A549 (cell line): ENCODE measurements around the gene UBE2L5. TPM values are rescaled to one million over a fixed set of nuclear protein-coding genes. Genes with fewer than 3 reads are reported as not detected.
"Not testable (repeated sequence)": the region's sequence is repeated elsewhere in the genome, so short reads cannot be mapped to it uniquely, and the experiment has no call there.

Experiments
- ATAC-seq, 2 experiments: fragments of 200-7000 bp in 1 of 2; fragments of >200 bp in 1 of 2; cut with Nextera tagmentation in 1 of 2; cut with Tn5 transposase in 1 of 2; 3 replicates each; pipeline versions ENCODE4 v1.8.0 to v1.9.1; 2018 to 2020; ENCODE audit warnings: mild to moderate bottlenecking in 1 of 2, moderate library complexity in 1 of 2
- CTCF ChIA-PET: fragments of 300-600 bp; sonication (Branson Sonifier 250); formaldehyde crosslinking; extraction: SDS; loops from one replicate; lab custom pipeline; 2021; ENCODE audit warnings: antibody characterized with exemption, inconsistent platforms; lab: Yijun Ruan, JAX
- POLR2A ChIA-PET: fragments of 350-600 bp; formaldehyde crosslinking; extraction: SDS; loops from one replicate; lab custom pipeline; 2021; ENCODE audit warnings: antibody characterized with exemption, inconsistent platforms; lab: Yijun Ruan, JAX
- DNase-seq, 2 experiments: peaks; one replicate each; pipeline versions ENCODE4 v3.0.0 to v3.0.0-alpha.2; 2011 to 2016; ENCODE audit warnings: low read depth in 1 of 2, low spot score in 1 of 2
- FAIRE-seq: peaks from 2 replicates; lab custom pipeline; 2011; peaks lifted over from hg19 to GRCh38; lab: Jason Lieb, UNC
- H3K27ac ChIP-seq, 2 experiments: fragments of >200 bp; sonication (Bioruptor Twin); formaldehyde crosslinking; 3 replicates each; pipeline ENCODE4 v1.5.1; 2016 to 2017
- H3K4me1 ChIP-seq: fragments of >200 bp; sonication (Bioruptor Twin); formaldehyde crosslinking; 3 replicates; pipeline ENCODE4 v1.6.1; 2016
- H3K4me2 ChIP-seq: fragments of >200 bp; sonication (Bioruptor Twin); formaldehyde crosslinking; 3 replicates; pipeline ENCODE4 v1.6.1; 2016
- H3K4me3 ChIP-seq: fragments of >200 bp; sonication (Bioruptor Twin); formaldehyde crosslinking; 3 replicates; pipeline ENCODE4 v1.5.1; 2016
- H3K9me3 ChIP-seq: fragments of >200 bp; sonication (Bioruptor Twin); formaldehyde crosslinking; 3 replicates; pipeline ENCODE4 v1.6.1; 2016
- CBX2 ChIP-seq: fragments of 200-600 bp; sonication (generic); IDR thresholded peaks from 2 replicates; pipeline ENCODE4 v1.6.1; 2016; ENCODE audit warnings: low read depth, mild to moderate bottlenecking, borderline replicate concordance
- CEBPB ChIP-seq, 2 experiments: fragments of >200 bp in 1 of 2; sonication (Bioruptor Twin) in 1 of 2; formaldehyde crosslinking in 1 of 2; IDR thresholded peaks; 2 replicates each; pipeline ENCODE4 v1.6.1; 2012 to 2016
- CHD4 ChIP-seq: fragments of 200-600 bp; sonication (generic); IDR thresholded peaks from 2 replicates; pipeline ENCODE4 v1.6.1; 2016; ENCODE audit warnings: antibody characterized with exemption, mild to moderate bottlenecking, borderline replicate concordance
- EP300 ChIP-seq, 2 experiments: fragments of >200 bp; sonication (Bioruptor Twin); formaldehyde crosslinking; IDR thresholded peaks; 2 replicates in 1 of 2; 3 replicates in 1 of 2; pipeline ENCODE4 v1.6.1; 2016 to 2017
- FOSB ChIP-seq: fragments of 250-450 bp; sonication (Bioruptor Pico); IDR thresholded peaks from 2 replicates; pipeline ENCODE4 v1.5.0; 2020; ENCODE audit warnings: mild to moderate bottlenecking, moderate library complexity
- FOSL2 ChIP-seq, 2 experiments: fragments of 450-650 bp in 1 of 2; fragments of >200 bp in 1 of 2; sonication (Bioruptor Twin) in 1 of 2; formaldehyde crosslinking; IDR thresholded peaks; 2 replicates each; pipeline versions ENCODE4 v1.5.0 to v1.6.1; 2016 to 2020; ENCODE audit warnings: mild to moderate bottlenecking in 1 of 2, moderate library complexity in 1 of 2
- GATA3 ChIP-seq: IDR thresholded peaks from 2 replicates; pipeline ENCODE4 v1.6.1; 2012; ENCODE audit warnings: borderline replicate concordance
- HOXB13 ChIP-seq: fragments of 250-450 bp; sonication (Bioruptor Pico); IDR thresholded peaks from 2 replicates; pipeline ENCODE4 v1.5.0; 2020; ENCODE audit warnings: low read depth, mild to moderate bottlenecking, moderate library complexity
- JUNB ChIP-seq: fragments of >200 bp; sonication (Bioruptor Twin); formaldehyde crosslinking; IDR thresholded peaks from 2 replicates; pipeline ENCODE4 v1.6.1; 2016
- MAFK ChIP-seq: fragments of 450-650 bp; IDR thresholded peaks from 2 replicates; pipeline ENCODE4 v1.6.1; 2014; ENCODE audit not compliant: partially characterized antibody
- POLR2AphosphoS2 ChIP-seq: conservative IDR thresholded peaks from 2 replicates; pipeline ENCODE4 v1.6.1; 2012; ENCODE audit warnings: low read length, improper control_type of control experiment, inconsistent platforms
- RAD21 ChIP-seq, 2 experiments: fragments of >200 bp in 1 of 2; sonication (Bioruptor Twin) in 1 of 2; formaldehyde crosslinking in 1 of 2; IDR thresholded peaks in 1 of 2; conservative IDR thresholded peaks in 1 of 2; 2 replicates in 1 of 2; 3 replicates in 1 of 2; pipeline ENCODE4 v1.6.1; 2012 to 2018; ENCODE audit warnings: inconsistent platforms in 1 of 2
- ZSCAN20 ChIP-seq: fragments of 250-450 bp; sonication (Bioruptor Pico); IDR thresholded peaks from 2 replicates; pipeline ENCODE4 v1.8.0; 2022; ENCODE audit warnings: mild to moderate bottlenecking, moderate library complexity
- WGBS: methylation state at CpG from one replicate; pipeline ENCODE4 v1.1.6; 2017; ENCODE audit errors: missing lambda C conversion rate; 5-methylcytosine and 5-hydroxymethylcytosine counted together
- polyA plus RNA-seq, 4 experiments: library from polyadenylated mRNA; depleted of rRNA in 3 of 4; stranded (reverse); fragments of >200 nt; fragmentation: RNase III in 1 of 4; extraction: RNeasy Plus Mini Kit Qiagen cat#74134 plus additional on column Dnase treatment in 1 of 4; gene quantifications; 2 replicates in 3 of 4; 3 replicates in 1 of 4; pipeline ENCODE4 v1.2.3, GENCODE V29; 2011 to 2017
- TF ChIP-seq, protein P1 (sequence below): IDR thresholded peaks from 2 replicates; pipeline ENCODE4 v1.6.1; 2012
- TF ChIP-seq, protein P2 (sequence below): fragments of 250-450 bp; sonication (Bioruptor Pico); IDR thresholded peaks from 2 replicates; pipeline ENCODE4 v1.5.0; 2020; ENCODE audit warnings: low read depth, mild to moderate bottlenecking, moderate library complexity
- TF ChIP-seq, protein P3 (sequence below): IDR thresholded peaks from 2 replicates; pipeline ENCODE4 v1.6.1; 2012; ENCODE audit warnings: low read depth, borderline replicate concordance
- TF ChIP-seq, protein P4 (sequence below): fragments of 250-450 bp; sonication (Bioruptor Pico); IDR thresholded peaks from 2 replicates; pipeline ENCODE4 v1.5.0; 2021; ENCODE audit warnings: mild to moderate bottlenecking, moderate library complexity, borderline replicate concordance
- TF ChIP-seq, protein P5 (sequence below): fragments of 150-350 bp; IDR thresholded peaks from 2 replicates; pipeline ENCODE4 v1.6.1; 2014; ENCODE audit warnings: low read depth, mild to moderate bottlenecking, low read length

UBE2L5 gene
- polyA plus RNA-seq, 2 of the 4 experiments (the other 2 are of a cell fraction), result 0.31 TPM; not detected in 1

DNA sequence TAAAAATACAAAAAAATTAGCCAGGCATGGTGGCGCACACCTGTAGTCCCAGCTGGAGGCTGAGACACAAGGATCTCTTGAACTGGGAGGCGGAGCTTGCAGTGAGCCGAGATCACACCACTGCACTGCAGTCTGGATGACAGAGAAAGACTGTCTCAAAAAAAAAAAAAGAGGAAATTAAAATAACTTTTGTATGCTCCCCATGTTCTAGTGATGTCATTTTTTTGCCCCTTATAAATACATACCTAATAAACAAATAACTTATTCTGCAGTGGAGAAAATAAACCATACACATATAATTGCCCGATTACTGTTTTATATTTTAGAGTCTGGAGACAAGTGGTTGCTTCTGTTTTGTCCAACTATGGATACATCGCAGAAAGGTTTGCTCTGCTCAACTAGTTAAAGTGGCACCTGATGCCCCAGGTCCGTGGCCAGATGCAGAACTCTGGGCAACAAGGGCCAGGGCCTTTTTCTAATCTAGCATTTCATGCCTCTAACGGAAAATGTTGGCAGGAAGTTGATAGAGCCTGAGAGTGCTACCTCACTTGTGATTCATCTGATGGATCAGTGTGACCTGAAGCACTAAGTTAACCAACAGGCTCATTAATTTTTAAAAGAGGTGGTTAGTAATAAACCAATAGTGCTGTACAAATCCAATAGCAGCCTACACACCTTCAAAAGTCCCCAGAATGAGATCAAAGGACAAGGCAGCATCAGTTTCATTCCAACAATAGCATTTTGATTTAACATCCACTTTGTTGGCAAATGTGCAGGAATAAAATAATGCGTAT is 18.8 kb downstream of the UBE2L5 start:
- no peaks in the 10 kb centered on the region for H3K4me1 ChIP-seq
- 71% methylated on average over 8 of the region's 8 CpGs for WGBS
- POLR2A ChIA-PET, result no interaction called here
- FAIRE-seq, result no peak
- TF ChIP-seq POLR2AphosphoS2 (no peak), ZSCAN20 (CRISPR knock-in tag) (no peak), CEBPB (IDR thresholded peaks at IDR 0.05) (no peak), CBX2 (no peak), JUNB (no peak), HOXB13 (CRISPR knock-in tag) (no peak), FOSL2 (IDR thresholded peaks at IDR 0.05) (no peak), FOSL2 (CRISPR knock-in tag; IDR thresholded peaks at IDR 0.05) (no peak), FOSB (no peak), EP300 (IDR thresholded peaks at IDR 0.05) (no peak), CHD4 (no peak), GATA3 (no peak), MAFK (no peak)
- TF ChIP-seq, protein P1, sequence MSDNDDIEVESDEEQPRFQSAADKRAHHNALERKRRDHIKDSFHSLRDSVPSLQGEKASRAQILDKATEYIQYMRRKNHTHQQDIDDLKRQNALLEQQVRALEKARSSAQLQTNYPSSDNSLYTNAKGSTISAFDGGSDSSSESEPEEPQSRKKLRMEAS, result no peak
- TF ChIP-seq, protein P2, sequence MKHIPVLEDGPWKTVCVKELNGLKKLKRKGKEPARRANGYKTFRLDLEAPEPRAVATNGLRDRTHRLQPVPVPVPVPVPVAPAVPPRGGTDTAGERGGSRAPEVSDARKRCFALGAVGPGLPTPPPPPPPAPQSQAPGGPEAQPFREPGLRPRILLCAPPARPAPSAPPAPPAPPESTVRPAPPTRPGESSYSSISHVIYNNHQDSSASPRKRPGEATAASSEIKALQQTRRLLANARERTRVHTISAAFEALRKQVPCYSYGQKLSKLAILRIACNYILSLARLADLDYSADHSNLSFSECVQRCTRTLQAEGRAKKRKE (CRISPR knock-in tag), result no peak
- TF ChIP-seq, protein P3, sequence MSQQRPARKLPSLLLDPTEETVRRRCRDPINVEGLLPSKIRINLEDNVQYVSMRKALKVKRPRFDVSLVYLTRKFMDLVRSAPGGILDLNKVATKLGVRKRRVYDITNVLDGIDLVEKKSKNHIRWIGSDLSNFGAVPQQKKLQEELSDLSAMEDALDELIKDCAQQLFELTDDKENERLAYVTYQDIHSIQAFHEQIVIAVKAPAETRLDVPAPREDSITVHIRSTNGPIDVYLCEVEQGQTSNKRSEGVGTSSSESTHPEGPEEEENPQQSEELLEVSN, result no peak
- no peak overlapping the region for H3K4me3 ChIP-seq
- DNase-seq, result no peak
- no peak overlapping the region for H3K4me2 ChIP-seq
- H3K9me3 ChIP-seq, result no peaks in the 10 kb centered on the region
- no peak for ATAC-seq
- no peak overlapping the region for H3K27ac ChIP-seq
- CTCF ChIA-PET, result no interaction called here

DNA sequence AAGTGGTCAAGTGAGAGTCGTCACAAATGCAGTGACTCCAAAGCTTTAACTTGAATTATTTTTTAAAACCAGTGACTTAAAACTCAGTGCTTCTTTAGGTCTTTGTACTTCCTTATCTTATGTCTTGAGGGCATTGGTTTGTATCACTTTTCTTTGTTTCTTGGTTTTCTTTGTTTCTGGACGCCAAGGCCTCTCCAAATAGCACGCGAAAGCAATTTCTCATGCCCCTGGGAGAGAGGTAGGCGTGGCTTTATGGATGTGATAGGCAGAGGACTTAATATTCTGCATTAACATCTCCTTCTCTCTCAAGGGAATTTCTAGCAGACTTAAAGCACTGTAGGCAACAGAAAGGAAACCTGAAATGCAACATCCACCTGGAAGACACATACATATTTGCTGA is 20.6 kb downstream of the UBE2L5 start:
- WGBS, result 54% methylated on average over 5 of the region's 5 CpGs
- TF ChIP-seq, protein P3, result no peak
- TF ChIP-seq, protein P4, sequence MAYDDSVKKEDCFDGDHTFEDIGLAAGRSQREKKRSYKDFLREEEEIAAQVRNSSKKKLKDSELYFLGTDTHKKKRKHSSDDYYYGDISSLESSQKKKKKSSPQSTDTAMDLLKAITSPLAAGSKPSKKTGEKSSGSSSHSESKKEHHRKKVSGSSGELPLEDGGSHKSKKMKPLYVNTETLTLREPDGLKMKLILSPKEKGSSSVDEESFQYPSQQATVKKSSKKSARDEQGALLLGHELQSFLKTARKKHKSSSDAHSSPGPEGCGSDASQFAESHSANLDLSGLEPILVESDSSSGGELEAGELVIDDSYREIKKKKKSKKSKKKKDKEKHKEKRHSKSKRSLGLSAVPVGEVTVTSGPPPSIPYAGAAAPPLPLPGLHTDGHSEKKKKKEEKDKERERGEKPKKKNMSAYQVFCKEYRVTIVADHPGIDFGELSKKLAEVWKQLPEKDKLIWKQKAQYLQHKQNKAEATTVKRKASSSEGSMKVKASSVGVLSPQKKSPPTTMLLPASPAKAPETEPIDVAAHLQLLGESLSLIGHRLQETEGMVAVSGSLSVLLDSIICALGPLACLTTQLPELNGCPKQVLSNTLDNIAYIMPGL (CRISPR knock-in tag), result no peak
- TF ChIP-seq RAD21 (conservative IDR thresholded peaks at IDR 0.05 in 1 of 2, IDR thresholded peaks at IDR 0.05 in 1 of 2), result no peak
- TF ChIP-seq, protein P5, sequence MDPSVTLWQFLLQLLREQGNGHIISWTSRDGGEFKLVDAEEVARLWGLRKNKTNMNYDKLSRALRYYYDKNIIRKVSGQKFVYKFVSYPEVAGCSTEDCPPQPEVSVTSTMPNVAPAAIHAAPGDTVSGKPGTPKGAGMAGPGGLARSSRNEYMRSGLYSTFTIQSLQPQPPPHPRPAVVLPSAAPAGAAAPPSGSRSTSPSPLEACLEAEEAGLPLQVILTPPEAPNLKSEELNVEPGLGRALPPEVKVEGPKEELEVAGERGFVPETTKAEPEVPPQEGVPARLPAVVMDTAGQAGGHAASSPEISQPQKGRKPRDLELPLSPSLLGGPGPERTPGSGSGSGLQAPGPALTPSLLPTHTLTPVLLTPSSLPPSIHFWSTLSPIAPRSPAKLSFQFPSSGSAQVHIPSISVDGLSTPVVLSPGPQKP, result no peak
- no peak for TF ChIP-seq ZSCAN20 (CRISPR knock-in tag)
- no peaks in the 10 kb centered on the region for H3K4me1 ChIP-seq
- ATAC-seq (no peak), FAIRE-seq (no peak), DNase-seq (no peak)
- ChIA-PET POLR2A (interaction anchor here (1.2 kb wide), 1 partner anchor 21 kb away, joined by 3 read pairs; the partner anchor contains the start of gene UBE2L5), CTCF (interaction anchor here (0.6 to 1.3 kb wide), 2 partner anchors 36 to 536 kb away, joined by 3 read pairs; no protein-coding TSS in a partner anchor)
- no peak overlapping the region for H3K27ac ChIP-seq
- H3K4me3 ChIP-seq, result no peak overlapping the region
- no peaks in the 10 kb centered on the region for H3K9me3 ChIP-seq
- no peak overlapping the region for H3K4me2 ChIP-seq

DNA sequence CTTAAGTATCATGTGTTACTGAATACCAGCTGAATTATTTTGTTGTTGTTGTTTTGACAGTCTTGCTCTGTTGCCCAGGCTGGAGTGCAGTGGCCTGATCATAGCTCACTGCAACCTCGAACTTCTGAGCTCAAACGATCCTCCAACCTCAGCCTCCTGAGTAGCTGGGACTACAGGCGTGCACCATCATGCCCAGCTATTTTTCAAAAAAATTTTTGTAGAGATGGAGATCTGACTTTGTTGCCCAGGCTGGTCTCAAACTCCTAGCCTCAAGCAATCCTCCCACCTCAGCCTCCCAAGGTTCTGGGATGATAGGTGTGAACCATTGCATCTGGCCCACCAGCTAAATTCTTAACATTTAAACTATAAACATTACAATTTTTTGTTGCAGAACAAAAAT is 21.2 kb downstream of the UBE2L5 start:
- DNase-seq, H3K4me2 ChIP-seq, ATAC-seq, POLR2A ChIA-PET, H3K9me3 ChIP-seq, H3K27ac ChIP-seq, H3K4me3 ChIP-seq, FAIRE-seq, H3K4me1 ChIP-seq: not testable (repeated sequence)
- 79% methylated on average over 3 of the region's 3 CpGs for WGBS
- CTCF ChIA-PET, result interaction anchor here (1.0 kb wide), 1 partner anchor 12 kb away, joined by 3 read pairs; no protein-coding TSS in a partner anchor
